AG04449 (cell line): ENCODE data around the gene GPC2.
"Not testable (repeated sequence)": the region's sequence is repeated elsewhere in the genome, so short reads cannot be mapped to it uniquely, and the experiment has no call there.

Source experiments
- CTCF ChIA-PET: fragments of 350-600 bp; formaldehyde crosslinking; extraction: SDS; loops from one replicate; lab custom pipeline; 2021; ENCODE audit warnings: antibody characterized with exemption; lab: Yijun Ruan, JAX
- POLR2A ChIA-PET: fragments of 400-600, 350-600 bp; formaldehyde crosslinking; extraction: SDS; loops from one replicate; lab custom pipeline; 2020; ENCODE audit warnings: antibody characterized with exemption, inconsistent platforms; lab: Yijun Ruan, JAX
- DNase-seq: peaks from one replicate; pipeline ENCODE4 v3.0.0-alpha.2; 2010; ENCODE audit warnings: low read depth, low spot score
- H3K4me3 ChIP-seq: 2 replicates; pipeline ENCODE4 v1.5.1; 2011; ENCODE audit warnings: low read depth, mild to moderate bottlenecking, control low read depth, low read length
- TF ChIP-seq, protein P1 (sequence below): IDR thresholded peaks from one replicate; pipeline ENCODE4 v1.5.1; 2011; ENCODE audit warnings: mild to moderate bottlenecking, moderate library complexity, low read length, control low read depth, inconsistent platforms; ENCODE audit not compliant: insufficient read depth; ENCODE audit errors: missing control alignments

The GPC2 gene

DNA sequence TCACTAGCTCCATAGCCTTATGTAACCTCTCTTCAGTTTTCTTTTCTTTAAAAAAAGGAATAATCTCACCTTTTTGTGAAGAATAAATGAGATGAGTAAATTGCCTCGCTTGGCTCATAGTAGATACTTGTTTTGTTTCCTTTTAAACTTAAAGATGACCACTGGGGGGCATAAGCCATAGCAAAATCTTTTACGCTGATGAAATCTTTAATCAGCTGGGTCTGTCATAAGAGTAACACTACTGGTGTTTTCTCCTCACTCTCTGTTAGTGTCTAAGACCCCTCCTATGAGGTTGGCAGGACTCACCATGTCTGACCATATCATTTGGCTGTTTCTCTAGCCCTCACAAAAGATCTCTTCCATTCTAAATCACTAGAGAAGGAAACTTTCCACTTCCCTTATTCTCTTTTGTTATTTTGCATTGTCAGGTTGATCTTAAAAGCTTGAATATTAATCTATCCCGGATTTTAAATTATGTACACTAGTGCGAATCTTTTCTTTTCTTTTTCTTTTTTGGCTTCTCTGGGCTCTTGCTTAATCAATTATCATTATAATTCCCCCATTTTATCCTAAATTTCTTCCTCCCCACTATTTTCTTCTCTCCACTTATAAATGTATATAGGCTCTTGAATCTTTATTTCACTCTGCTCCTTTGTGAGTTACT, 13.0 kb upstream of the GPC2 start:
- DNase-seq = no peak
- POLR2A ChIA-PET = interaction anchor here (1.2 kb wide), 1 partner anchor 41 kb away, joined by 3 read pairs; the partner anchor contains the start of gene LAMTOR4
- no peak overlapping the region for H3K4me3 ChIP-seq
- CTCF ChIA-PET = interaction anchor here (0.7 to 3.8 kb wide), 18 partner anchors 9 to 216 kb away, joined by 3 to 48 read pairs (median 4); partner anchors contain the start of genes GAL3ST4, GPC2 and STAG3
- TF ChIP-seq, protein P1, sequence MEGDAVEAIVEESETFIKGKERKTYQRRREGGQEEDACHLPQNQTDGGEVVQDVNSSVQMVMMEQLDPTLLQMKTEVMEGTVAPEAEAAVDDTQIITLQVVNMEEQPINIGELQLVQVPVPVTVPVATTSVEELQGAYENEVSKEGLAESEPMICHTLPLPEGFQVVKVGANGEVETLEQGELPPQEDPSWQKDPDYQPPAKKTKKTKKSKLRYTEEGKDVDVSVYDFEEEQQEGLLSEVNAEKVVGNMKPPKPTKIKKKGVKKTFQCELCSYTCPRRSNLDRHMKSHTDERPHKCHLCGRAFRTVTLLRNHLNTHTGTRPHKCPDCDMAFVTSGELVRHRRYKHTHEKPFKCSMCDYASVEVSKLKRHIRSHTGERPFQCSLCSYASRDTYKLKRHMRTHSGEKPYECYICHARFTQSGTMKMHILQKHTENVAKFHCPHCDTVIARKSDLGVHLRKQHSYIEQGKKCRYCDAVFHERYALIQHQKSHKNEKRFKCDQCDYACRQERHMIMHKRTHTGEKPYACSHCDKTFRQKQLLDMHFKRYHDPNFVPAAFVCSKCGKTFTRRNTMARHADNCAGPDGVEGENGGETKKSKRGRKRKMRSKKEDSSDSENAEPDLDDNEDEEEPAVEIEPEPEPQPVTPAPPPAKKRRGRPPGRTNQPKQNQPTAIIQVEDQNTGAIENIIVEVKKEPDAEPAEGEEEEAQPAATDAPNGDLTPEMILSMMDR = peak; percentile 22

DNA sequence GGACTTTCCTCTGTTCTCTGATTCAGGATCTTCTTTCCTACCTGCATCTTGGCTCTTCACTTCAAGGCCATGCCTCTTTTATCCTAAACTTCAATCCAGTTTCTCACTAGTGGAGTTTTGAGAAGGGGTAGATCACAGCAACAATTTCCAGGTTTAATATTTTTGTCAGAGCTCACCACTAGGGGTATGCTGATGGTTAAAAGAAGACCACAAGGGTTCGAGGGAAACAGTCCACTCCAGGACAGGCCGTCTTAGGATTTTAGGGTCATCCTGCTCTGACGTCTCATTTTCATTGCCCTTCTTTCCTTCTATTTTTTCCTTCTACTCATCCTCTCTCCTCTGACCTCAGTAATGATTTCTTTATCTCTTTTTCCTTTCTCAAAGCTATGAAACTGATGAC, 11.9 kb upstream of the GPC2 start:
- ChIA-PET CTCF (interaction anchor here (1.5 to 3.8 kb wide), 7 partner anchors 10 to 156 kb away, joined by 3 to 48 read pairs (median 10); partner anchors contain the start of genes GAL3ST4, GPC2 and STAG3), POLR2A (no interaction called here)
- DNase-seq = no peak
- no peak overlapping the region for H3K4me3 ChIP-seq
- TF ChIP-seq, protein P1 = no peak

DNA sequence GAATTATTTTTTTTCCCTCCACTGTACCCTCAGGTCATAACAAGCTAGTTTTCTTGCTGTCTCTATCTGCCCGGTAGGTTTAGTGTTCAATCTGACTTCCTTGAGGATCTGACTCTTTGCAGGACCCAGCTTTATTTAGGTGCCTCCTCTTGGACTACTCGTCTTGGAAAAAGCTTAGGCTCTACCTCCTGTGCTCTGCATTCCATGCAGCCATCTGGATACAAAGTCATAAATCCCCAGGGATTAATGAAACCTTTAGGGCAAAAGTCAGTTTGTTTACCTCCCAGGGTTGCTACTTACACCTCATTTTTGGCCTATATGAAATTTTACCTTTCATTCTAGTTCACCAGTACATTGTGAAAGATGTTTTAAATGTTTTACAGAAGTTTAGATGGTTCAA, 8.5 kb upstream of the GPC2 start:
- DNase-seq = no peak
- ChIA-PET POLR2A (no interaction called here), CTCF (interaction anchor here (0.6 to 1.6 kb wide), 5 partner anchors 9 to 59 kb away, joined by 3 to 8 read pairs (median 3); no protein-coding TSS in a partner anchor)
- H3K4me3 ChIP-seq = no peak overlapping the region
- TF ChIP-seq, protein P1 = no peak

DNA sequence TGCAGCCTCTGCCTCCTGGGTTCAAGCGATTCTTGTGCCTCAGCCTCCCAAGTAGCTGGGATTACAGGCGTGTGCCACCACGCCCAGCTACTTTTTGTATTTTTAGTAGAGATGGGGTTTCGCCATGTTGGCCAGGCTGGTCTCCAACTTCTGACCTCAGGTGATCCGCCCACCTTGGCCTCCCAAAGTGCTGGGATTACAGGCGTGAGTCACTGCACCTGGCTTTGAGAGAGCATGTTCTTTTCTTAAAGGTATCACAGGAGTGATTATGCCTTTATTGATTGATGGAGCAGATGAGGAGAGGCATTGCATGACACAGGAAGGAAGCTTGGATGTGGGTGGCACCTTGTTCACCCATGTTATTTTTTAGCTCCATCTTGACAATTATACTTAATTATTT, 5.9 kb upstream of the GPC2 start:
- DNase-seq, H3K4me3 ChIP-seq, POLR2A ChIA-PET: not testable (repeated sequence)
- CTCF ChIA-PET = interaction anchor here (1.2 to 1.8 kb wide), 2 partner anchors 15 to 52 kb away, joined by 6 to 10 read pairs; partner anchors contain the start of gene GAL3ST4

DNA sequence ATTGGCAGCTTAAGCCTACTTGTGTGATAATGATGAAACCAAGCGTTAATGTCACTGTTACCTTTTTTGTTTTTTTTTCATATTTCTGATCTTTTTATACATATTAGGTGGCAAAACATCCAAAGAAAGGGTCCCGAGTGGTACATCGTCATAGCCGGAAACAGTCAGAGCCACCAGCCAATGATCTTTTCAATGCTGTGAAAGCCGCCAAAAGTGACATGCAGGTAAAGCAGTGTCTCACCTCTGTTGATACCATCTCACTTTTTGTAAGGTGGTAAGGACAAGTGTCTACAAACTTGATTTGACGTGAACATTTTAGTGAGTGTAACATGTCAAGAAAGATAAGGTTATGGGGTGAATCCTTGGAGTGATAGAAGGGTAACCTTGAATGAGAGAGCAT, 5.4 kb upstream of the GPC2 start:
- H3K4me3 ChIP-seq, DNase-seq, POLR2A ChIA-PET: not testable (repeated sequence)
- CTCF ChIA-PET = interaction anchor here (1.2 to 1.8 kb wide), 3 partner anchors 11 to 51 kb away, joined by 4 to 10 read pairs (median 6); partner anchors contain the start of gene GAL3ST4

DNA sequence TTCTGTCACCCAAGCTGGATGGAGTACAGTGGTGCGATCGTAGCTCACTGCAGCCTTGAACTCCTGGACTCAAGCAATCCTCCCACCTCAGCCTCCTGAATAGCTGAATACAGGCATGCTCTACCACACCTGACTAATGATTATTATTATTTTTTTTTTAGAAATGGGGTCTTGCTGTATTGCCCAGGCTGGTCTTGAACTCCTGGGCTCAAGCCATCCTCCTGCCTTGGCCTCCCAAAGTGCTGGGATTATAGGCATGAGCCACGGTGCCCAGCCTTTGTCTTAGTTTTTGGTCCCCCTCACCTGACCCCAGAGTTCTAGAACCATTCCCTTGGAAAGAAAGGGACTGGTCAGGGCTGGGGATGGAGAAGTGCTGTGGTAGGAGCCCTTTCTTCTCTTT, 2.9 kb upstream of the GPC2 start:
- H3K4me3 ChIP-seq, POLR2A ChIA-PET, DNase-seq: not testable (repeated sequence)
- CTCF ChIA-PET = interaction anchor here (0.8 to 5.8 kb wide), 2 partner anchors 9 to 49 kb away, joined by 3 to 48 read pairs; no protein-coding TSS in a partner anchor

DNA sequence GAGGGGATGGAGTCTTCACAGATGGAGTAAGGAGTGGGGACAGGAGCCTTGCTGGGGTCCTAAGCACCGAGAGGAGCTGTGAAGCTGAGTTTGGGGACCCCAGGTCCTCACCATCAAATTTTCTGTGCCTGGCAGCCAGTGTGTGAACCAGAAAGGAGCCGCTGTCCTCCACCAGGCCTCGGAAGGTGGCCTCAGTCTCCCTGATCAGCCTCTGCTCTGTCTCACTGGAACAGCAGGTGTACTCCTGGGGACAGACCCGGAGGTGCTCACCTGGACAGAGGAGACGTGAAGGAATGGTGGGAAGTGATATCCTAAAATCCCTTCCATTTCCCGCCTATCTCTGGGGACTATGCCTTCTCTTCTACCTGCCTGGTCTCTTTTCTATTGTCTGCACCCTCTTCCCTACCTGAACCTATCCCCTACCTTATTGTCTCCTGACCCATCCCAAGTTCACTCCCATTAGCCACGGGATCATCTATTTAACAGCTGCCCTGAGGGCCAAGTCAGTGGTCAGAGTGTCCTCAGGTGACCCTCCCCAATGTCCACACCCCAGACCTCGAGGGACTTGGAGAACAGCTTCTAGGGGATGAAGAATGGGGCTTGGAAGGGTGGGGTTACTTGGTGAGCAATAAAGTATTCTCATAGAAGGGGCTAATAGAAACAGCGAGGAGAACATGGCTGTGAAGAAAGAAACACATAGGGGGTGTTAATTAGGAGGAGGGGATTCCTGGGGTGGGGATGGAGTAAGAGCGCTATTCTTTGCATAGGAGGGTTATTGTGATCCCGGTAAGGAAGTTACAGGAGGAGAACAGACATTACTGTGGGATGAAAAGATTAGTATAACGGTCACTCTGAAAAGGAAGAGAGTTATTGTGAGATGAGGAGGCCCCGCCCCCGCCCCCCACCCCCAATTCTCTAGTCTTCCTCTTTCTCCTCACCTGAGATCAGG, 811 bp downstream of the GPC2 start:
- DNase-seq = no peak
- H3K4me3 ChIP-seq = peak overlapping the region; percentile 89
- POLR2A ChIA-PET = interaction anchor here (0.8 to 0.9 kb wide), 2 partner anchors 16 to 17 kb away, joined by 3 to 4 read pairs; partner anchors contain the start of gene TRAPPC14
- TF ChIP-seq, protein P1 = no peak
- CTCF ChIA-PET = interaction anchor here (1.0 to 5.8 kb wide), 5 partner anchors 9 to 44 kb away, joined by 3 to 48 read pairs (median 11); partner anchors contain the start of gene GAL3ST4
